HEK293T (cell line): ENCODE measurements around the gene KIF9.

Source experiments
- ARNT ChIP-seq: fragments of 450-650 bp; IDR thresholded peaks from 2 replicates; pipeline ENCODE4 v1.6.1; 2017; ENCODE audit warnings: mild to moderate bottlenecking
- BHLHE40 ChIP-seq: fragments of 450-650 bp; IDR thresholded peaks from 2 replicates; pipeline ENCODE4 v1.6.1; 2016; ENCODE audit warnings: mild to moderate bottlenecking, moderate library complexity, borderline replicate concordance
- CTBP1 ChIP-seq: fragments of 450-650 bp; IDR thresholded peaks from 2 replicates; pipeline ENCODE4 v1.6.1; 2016; ENCODE audit warnings: borderline replicate concordance
- ELF4 ChIP-seq: fragments of 450-650 bp; IDR thresholded peaks from 2 replicates; pipeline ENCODE4 v1.6.1; 2017; ENCODE audit warnings: antibody characterized with exemption
- FOXA1 ChIP-seq: fragments of 450-650 bp; IDR thresholded peaks from 2 replicates; pipeline ENCODE4 v1.6.1; 2016; ENCODE audit warnings: mild to moderate bottlenecking
- FOXK2 ChIP-seq: fragments of 450-650 bp; IDR thresholded peaks from 2 replicates; pipeline ENCODE4 v1.6.1; 2016; ENCODE audit warnings: mild to moderate bottlenecking
- FOXM1 ChIP-seq: fragments of 450-650 bp; IDR thresholded peaks from 2 replicates; pipeline ENCODE4 v1.6.1; 2017; ENCODE audit warnings: mild to moderate bottlenecking, borderline replicate concordance
- NFRKB ChIP-seq: fragments of 450-650 bp; IDR thresholded peaks from 2 replicates; pipeline ENCODE4 v1.6.1; 2016; ENCODE audit warnings: mild to moderate bottlenecking, moderate library complexity
- SP1 ChIP-seq: fragments of 450-650 bp; IDR thresholded peaks from 2 replicates; pipeline ENCODE4 v1.6.1; 2017
- SUZ12 ChIP-seq: fragments of 450-650 bp; IDR thresholded peaks from 2 replicates; pipeline ENCODE4 v1.6.1; 2016; ENCODE audit warnings: mild to moderate bottlenecking

DNA sequence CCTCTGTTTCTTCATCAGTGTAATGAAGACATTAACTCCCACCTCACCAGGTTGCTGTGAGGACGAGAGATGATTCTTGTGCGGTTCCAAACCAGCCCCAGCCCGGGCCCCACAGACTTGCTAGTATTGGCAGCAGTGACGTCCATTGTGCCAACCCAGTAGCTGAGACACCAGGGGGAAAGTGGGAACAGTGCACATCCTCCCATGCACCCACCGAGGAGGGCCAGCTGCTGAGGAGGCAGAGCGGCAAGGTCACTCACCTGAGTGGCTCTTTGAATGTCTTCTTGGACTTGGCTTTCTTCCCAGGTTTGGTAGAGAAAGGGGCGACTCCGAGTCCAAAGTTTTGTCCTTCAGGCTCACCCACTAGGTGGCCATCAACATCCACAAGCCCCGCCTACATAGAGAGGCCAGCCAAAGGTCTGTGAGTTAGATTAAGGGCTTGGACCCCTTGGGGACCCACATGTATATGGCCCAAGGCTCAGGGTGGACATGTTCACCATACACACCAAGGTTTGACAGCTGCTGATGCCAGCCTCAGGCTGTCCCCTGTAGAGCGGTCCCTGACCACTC, 38.0 kb downstream of the KIF9 start:
- TF ChIP-seq NFRKB, result no peak
- TF ChIP-seq BHLHE40, result no peak
- no peak for TF ChIP-seq FOXM1
- TF ChIP-seq ARNT, result no peak
- no peak for TF ChIP-seq FOXA1
- no peak for TF ChIP-seq CTBP1
- TF ChIP-seq SP1, result no peak
- no peak for TF ChIP-seq FOXK2
- no peak for TF ChIP-seq ELF4
- TF ChIP-seq SUZ12, result no peak
